IMR-90 (cell line): ENCODE data around the gene PID1. TPM values are rescaled to one million over a fixed set of nuclear protein-coding genes. Genes with fewer than 3 reads are reported as not detected.

Experiments used
- ATAC-seq: fragments of 200-7000 bp; cut with Tn5 transposase; 2 replicates; pipeline ENCODE4 v1.9.1; 2020; ENCODE audit warnings: low read depth, mild to moderate bottlenecking, moderate library complexity
- BruUV-seq: library from RNA; stranded (reverse); fragments of 400-500 nt; replicated peaks from 2 replicates; lab custom pipeline; 2021; lab: Mats Ljungman, UMichigan
- CTCF ChIA-PET: fragments of 300-600 bp; formaldehyde crosslinking; extraction: SDS; loops from one replicate; lab custom pipeline; 2021; ENCODE audit warnings: antibody characterized with exemption; lab: Yijun Ruan, JAX
- POLR2A ChIA-PET: fragments of 300-600 bp; sonication (Branson Sonifier 250); formaldehyde crosslinking; loops from one replicate; lab custom pipeline; 2022; ENCODE audit warnings: antibody characterized with exemption; ENCODE audit not compliant: unreplicated experiment; lab: Charles Lee
- DNase-seq: peaks from one replicate; pipeline ENCODE4 v3.0.0; 2013
- H2AFZ ChIP-seq: replicated peaks from 2 replicates; pipeline ENCODE3; 2013; ENCODE audit warnings: low read length, mild to moderate bottlenecking; ENCODE audit not compliant: poor library complexity
- H2AK5ac ChIP-seq: 2 replicates; pipeline ENCODE4 v1.6.1; 2013; ENCODE audit warnings: low read depth, low read length, inconsistent platforms
- H2AK9ac ChIP-seq: replicated peaks from 2 replicates; pipeline ENCODE3; 2013; ENCODE audit warnings: mild to moderate bottlenecking, low read depth, low read length, moderate library complexity; ENCODE audit not compliant: poor library complexity
- H2BK120ac ChIP-seq: 2 replicates; pipeline ENCODE4 v1.6.1; 2013; ENCODE audit warnings: low read depth, low read length, inconsistent platforms
- H2BK15ac ChIP-seq: 3 replicates; pipeline ENCODE4 v1.6.1; 2013; ENCODE audit warnings: low read depth, low read length, inconsistent platforms
- H2BK20ac ChIP-seq: 2 replicates; pipeline ENCODE4 v1.6.1; 2013; ENCODE audit warnings: low read depth, mild to moderate bottlenecking, inconsistent platforms, low read length, moderate library complexity
- H2BK5ac ChIP-seq: 2 replicates; pipeline ENCODE4 v1.6.1; 2013; ENCODE audit warnings: mild to moderate bottlenecking, low read depth, low read length, inconsistent platforms; ENCODE audit not compliant: poor library complexity, severe bottlenecking
- H3K14ac ChIP-seq: replicated peaks from 2 replicates; pipeline ENCODE4 v1.6.1; 2013; ENCODE audit warnings: low read depth, low read length, inconsistent platforms
- H3K18ac ChIP-seq: 2 replicates; pipeline ENCODE4 v1.6.1; 2013; ENCODE audit warnings: low read depth, low read length, control low read depth
- H3K23ac ChIP-seq: 2 replicates; pipeline ENCODE4 v1.6.1; 2013; ENCODE audit warnings: low read depth, low read length, inconsistent platforms
- H3K27ac ChIP-seq: 2 replicates; pipeline ENCODE4 v1.5.1; 2013; ENCODE audit warnings: mild to moderate bottlenecking, control low read depth, low read length; ENCODE audit not compliant: insufficient read depth
- H3K27me3 ChIP-seq: 2 replicates; pipeline ENCODE4 v1.6.1; 2013; ENCODE audit warnings: low read length; ENCODE audit not compliant: control insufficient read depth, insufficient read depth
- H3K36me3 ChIP-seq: 2 replicates; pipeline ENCODE4 v1.6.1; 2013; ENCODE audit warnings: low read length, mixed read lengths; ENCODE audit not compliant: control insufficient read depth, insufficient read depth
- H3K4ac ChIP-seq: 2 replicates; pipeline ENCODE4 v1.6.1; 2013; ENCODE audit warnings: low read depth, low read length, inconsistent platforms
- H3K4me1 ChIP-seq: 2 replicates; pipeline ENCODE4 v1.6.1; 2013; ENCODE audit warnings: low read length, mixed read lengths; ENCODE audit not compliant: control insufficient read depth, insufficient read depth
- H3K4me2 ChIP-seq: 2 replicates; pipeline ENCODE4 v1.6.1; 2013; ENCODE audit warnings: low read depth, mild to moderate bottlenecking, control low read depth, low read length, moderate library complexity
- H3K4me3 ChIP-seq: 2 replicates; pipeline ENCODE4 v1.5.1; 2013; ENCODE audit warnings: low read depth, mild to moderate bottlenecking, control low read depth, low read length, moderate library complexity; ENCODE audit not compliant: insufficient read depth
- H3K56ac ChIP-seq: 2 replicates; pipeline ENCODE4 v1.6.1; 2013; ENCODE audit warnings: low read length, inconsistent platforms; ENCODE audit not compliant: insufficient read depth; ENCODE audit errors: extremely low read depth
- H3K79me1 ChIP-seq, 2 experiments: 2 replicates each; pipeline ENCODE4 v1.6.1; 2013; ENCODE audit warnings: low read length in 2 of 2, inconsistent platforms in 1 of 2, low read depth in 1 of 2
- H3K9ac ChIP-seq: 2 replicates; pipeline ENCODE4 v1.6.1; 2013; ENCODE audit warnings: low read depth, low read length, control low read depth
- H3K9me1 ChIP-seq: 2 replicates; pipeline ENCODE4 v1.6.1; 2013; ENCODE audit warnings: low read length, inconsistent platforms; ENCODE audit not compliant: insufficient read depth
- H3K9me3 ChIP-seq: 2 replicates; pipeline ENCODE4 v1.6.1; 2013; ENCODE audit warnings: low read length; ENCODE audit not compliant: control insufficient read depth, insufficient read depth
- H4K20me1 ChIP-seq: 2 replicates; pipeline ENCODE4 v1.6.1; 2013; ENCODE audit warnings: low read length, inconsistent platforms; ENCODE audit not compliant: insufficient read depth
- H4K5ac ChIP-seq: 2 replicates; pipeline ENCODE4 v1.6.1; 2013; ENCODE audit warnings: mild to moderate bottlenecking, low read depth, low read length, control low read depth
- H4K8ac ChIP-seq, 2 experiments: 2 replicates each; pipeline ENCODE4 v1.6.1; 2013; ENCODE audit warnings: low read depth in 2 of 2, low read length in 2 of 2, control low read depth in 1 of 2, inconsistent platforms in 1 of 2
- H4K91ac ChIP-seq: 2 replicates; pipeline ENCODE4 v1.6.1; 2013; ENCODE audit warnings: low read depth, low read length, inconsistent platforms; ENCODE audit not compliant: insufficient read depth
- BHLHE40 ChIP-seq: fragments of 150-350 bp; IDR thresholded peaks from 2 replicates; pipeline ENCODE4 v1.6.1; 2016; ENCODE audit warnings: mild to moderate bottlenecking, low read depth, low read length
- CEBPB ChIP-seq: IDR thresholded peaks from 2 replicates; pipeline ENCODE4 v1.6.1; 2012; ENCODE audit warnings: low read depth, low read length, improper control_type of control experiment
- CHD1 ChIP-seq: IDR thresholded peaks from 2 replicates; pipeline ENCODE4 v1.6.1; 2012; ENCODE audit warnings: low read depth, low read length, improper control_type of control experiment
- ELK1 ChIP-seq: fragments of 150-350 bp; IDR thresholded peaks from 2 replicates; pipeline ENCODE4 v1.6.1; 2016; ENCODE audit warnings: low read depth, mild to moderate bottlenecking, low read length, moderate library complexity, borderline replicate concordance
- FOS ChIP-seq: fragments of 150-350 bp; IDR thresholded peaks from 2 replicates; pipeline ENCODE4 v1.6.1; 2016; ENCODE audit warnings: low read depth, low read length
- MAFK ChIP-seq: IDR thresholded peaks from 2 replicates; pipeline ENCODE4 v1.6.1; 2012; ENCODE audit warnings: low read depth, low read length, improper control_type of control experiment
- MAZ ChIP-seq: IDR thresholded peaks from 2 replicates; pipeline ENCODE4 v1.6.1; 2012; ENCODE audit warnings: low read depth, mild to moderate bottlenecking, low read length, improper control_type of control experiment, moderate library complexity, borderline replicate concordance
- MXI1 ChIP-seq: IDR thresholded peaks from 2 replicates; pipeline ENCODE4 v1.6.1; 2012; ENCODE audit warnings: low read depth, mild to moderate bottlenecking, low read length, moderate library complexity, borderline replicate concordance
- NFE2L2 ChIP-seq: fragments of 150-350 bp; IDR thresholded peaks from 2 replicates; pipeline ENCODE4 v1.6.1; 2016; ENCODE audit warnings: low read depth, mild to moderate bottlenecking, low read length
- POLR2A ChIP-seq: IDR thresholded peaks from 2 replicates; pipeline ENCODE4 v1.6.1; 2012; ENCODE audit warnings: mild to moderate bottlenecking, low read depth, low read length
- RAD21 ChIP-seq: IDR thresholded peaks from 2 replicates; pipeline ENCODE4 v1.6.1; 2012; ENCODE audit warnings: low read length, improper control_type of control experiment
- RCOR1 ChIP-seq: IDR thresholded peaks from 2 replicates; pipeline ENCODE4 v1.6.1; 2012; ENCODE audit warnings: mild to moderate bottlenecking, low read length, improper control_type of control experiment; ENCODE audit not compliant: insufficient replicate concordance
- RFX5 ChIP-seq: IDR thresholded peaks from 2 replicates; pipeline ENCODE4 v1.8.0; 2012; ENCODE audit warnings: low read depth, mild to moderate bottlenecking, low read length, moderate library complexity
- SMC3 ChIP-seq: fragments of 150-350 bp; IDR thresholded peaks from 2 replicates; pipeline ENCODE4 v1.6.1; 2016; ENCODE audit warnings: low read depth, mild to moderate bottlenecking, antibody characterized with exemption, low read length, moderate library complexity
- WGBS, 2 experiments: methylation state at CpG; one replicate each; pipeline versions ENCODE4 v1.1.5 to v1.1.7; 2013; ENCODE audit warnings: missing lambda C conversion rate in 2 of 2; ENCODE audit not compliant: insufficient read length in 1 of 2; ENCODE audit errors: extremely low coverage in 2 of 2; 5-methylcytosine and 5-hydroxymethylcytosine counted together
- dilution Hi-C: fragments of 300-500 bp; cut with HindIII; formaldehyde crosslinking; loops from one replicate; pipeline ENCODE4 v1.14.3; 2018; ENCODE audit warnings: low sequenced_read_pairs; ENCODE audit not compliant: unreplicated experiment
- in situ Hi-C: fragments of 300-500 bp; cut with MboI; formaldehyde crosslinking; loops from 3 replicates; pipeline ENCODE4 v1.14.3; 2019; ENCODE audit warnings: low sequenced_read_pairs, inconsistent platforms, mixed read lengths
- intact Hi-C: fragments of 100-400 bp; cut with micrococcal nuclease; formaldehyde crosslinking; loops from 2 replicates; pipeline ENCODE4 v1.10.0; 2022
- polyA plus RNA-seq, 3 experiments: library from polyadenylated mRNA; depleted of rRNA; stranded (reverse); fragments of >200 nt; gene quantifications; 2 replicates each; pipeline ENCODE4 v1.2.3, GENCODE V29; 2012; ENCODE audit warnings: low replicate concordance in 1 of 3
- total RNA-seq: library from RNA; depleted of rRNA; stranded (reverse); fragments of >200 nt; gene quantifications from 2 replicates; pipeline ENCODE4 v1.2.3, GENCODE V29; 2012
- TF ChIP-seq, protein P1 (sequence below): fragments of 150-350 bp; IDR thresholded peaks from 2 replicates; pipeline ENCODE4 v1.6.1; 2017; ENCODE audit warnings: mild to moderate bottlenecking, antibody characterized with exemption, low read length, low read depth
- TF ChIP-seq, protein P2 (sequence below): conservative IDR thresholded peaks from 2 replicates; pipeline ENCODE4 v1.5.1; 2012; ENCODE audit warnings: mild to moderate bottlenecking, low read depth, low read length, improper control_type of control experiment

PID1 gene
- total and polyA plus RNA-seq, 2 of the 4 experiments (the other 2 are of a cell fraction) = 0.90 to 1.9 TPM

GRCh38 chr2:229104974-229105387 lies 166.1 kb downstream of the PID1 start:
- H3K36me3 ChIP-seq = no peaks in the 10 kb centered on the region
- H3K56ac ChIP-seq = no peak overlapping the region
- H3K9me3 ChIP-seq = peaks cover 14% of the 10 kb centered on the region
- no peaks in the 10 kb centered on the region for H3K27me3 ChIP-seq
- H3K4me2 ChIP-seq = no peak overlapping the region
- no peak overlapping the region for H2AFZ ChIP-seq
- H3K27ac ChIP-seq = no peak overlapping the region
- H2AK9ac ChIP-seq = no peak overlapping the region
- no peaks in the 10 kb centered on the region for H3K4me1 ChIP-seq
- WGBS, 2 experiments = no CpG with 5 or more reads among the region's 7 CpGs
- intact Hi-C loops = no loop called here
- no peaks in the 10 kb centered on the region for H3K9me1 ChIP-seq
- no peak overlapping the region for H3K9ac ChIP-seq
- no peaks in the 10 kb centered on the region for H4K20me1 ChIP-seq
- H4K91ac ChIP-seq = no peak overlapping the region
- no peak overlapping the region for H2BK15ac ChIP-seq
- no peak overlapping the region for H2BK120ac ChIP-seq
- no peak overlapping the region for H4K5ac ChIP-seq
- POLR2A ChIA-PET = no interaction called here
- no peaks in the 10 kb centered on the region for H3K79me1 ChIP-seq
- H3K4ac ChIP-seq = no peak overlapping the region
- ATAC-seq (no peak), DNase-seq (no peak)
- TF ChIP-seq RFX5 (no peak), MAFK (no peak), POLR2A (no peak), MAZ (no peak), FOS (no peak), CHD1 (no peak), RCOR1 (no peak), ELK1 (no peak), RAD21 (no peak), BHLHE40 (no peak), SMC3 (no peak), MXI1 (no peak), CEBPB (no peak), NFE2L2 (no peak)
- TF ChIP-seq, protein P1, sequence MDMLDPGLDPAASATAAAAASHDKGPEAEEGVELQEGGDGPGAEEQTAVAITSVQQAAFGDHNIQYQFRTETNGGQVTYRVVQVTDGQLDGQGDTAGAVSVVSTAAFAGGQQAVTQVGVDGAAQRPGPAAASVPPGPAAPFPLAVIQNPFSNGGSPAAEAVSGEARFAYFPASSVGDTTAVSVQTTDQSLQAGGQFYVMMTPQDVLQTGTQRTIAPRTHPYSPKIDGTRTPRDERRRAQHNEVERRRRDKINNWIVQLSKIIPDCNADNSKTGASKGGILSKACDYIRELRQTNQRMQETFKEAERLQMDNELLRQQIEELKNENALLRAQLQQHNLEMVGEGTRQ = no peak
- TF ChIP-seq, protein P2, sequence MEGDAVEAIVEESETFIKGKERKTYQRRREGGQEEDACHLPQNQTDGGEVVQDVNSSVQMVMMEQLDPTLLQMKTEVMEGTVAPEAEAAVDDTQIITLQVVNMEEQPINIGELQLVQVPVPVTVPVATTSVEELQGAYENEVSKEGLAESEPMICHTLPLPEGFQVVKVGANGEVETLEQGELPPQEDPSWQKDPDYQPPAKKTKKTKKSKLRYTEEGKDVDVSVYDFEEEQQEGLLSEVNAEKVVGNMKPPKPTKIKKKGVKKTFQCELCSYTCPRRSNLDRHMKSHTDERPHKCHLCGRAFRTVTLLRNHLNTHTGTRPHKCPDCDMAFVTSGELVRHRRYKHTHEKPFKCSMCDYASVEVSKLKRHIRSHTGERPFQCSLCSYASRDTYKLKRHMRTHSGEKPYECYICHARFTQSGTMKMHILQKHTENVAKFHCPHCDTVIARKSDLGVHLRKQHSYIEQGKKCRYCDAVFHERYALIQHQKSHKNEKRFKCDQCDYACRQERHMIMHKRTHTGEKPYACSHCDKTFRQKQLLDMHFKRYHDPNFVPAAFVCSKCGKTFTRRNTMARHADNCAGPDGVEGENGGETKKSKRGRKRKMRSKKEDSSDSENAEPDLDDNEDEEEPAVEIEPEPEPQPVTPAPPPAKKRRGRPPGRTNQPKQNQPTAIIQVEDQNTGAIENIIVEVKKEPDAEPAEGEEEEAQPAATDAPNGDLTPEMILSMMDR = no peak
- no peak overlapping the region for H3K14ac ChIP-seq
- no peak overlapping the region for H2BK20ac ChIP-seq
- CTCF ChIA-PET = no interaction called here
- H2BK5ac ChIP-seq = no peak overlapping the region
- H4K8ac ChIP-seq = no peak overlapping the region
- in situ Hi-C loops = no loop called here
- no peak overlapping the region for H3K18ac ChIP-seq
- H2AK5ac ChIP-seq = no peak overlapping the region
- H3K23ac ChIP-seq = no peak overlapping the region
- dilution Hi-C loops = no loop called here
- no peak overlapping the region for H3K4me3 ChIP-seq
- BruUV-seq = no TSS peak
